ENCODE data around the gene PLAAT3. TPM values are rescaled to one million over a fixed set of nuclear protein-coding genes. Genes with fewer than 3 reads are reported as not detected.

PLAAT3 gene
- total and polyA plus RNA-seq, 2 of the 8 experiments (the other 6 are each of a cell fraction or from before 2014, with no cell fraction given) = 109 to 190 TPM

GRCh38 chr11:63652671-63653070 is 38.4 kb upstream of the PLAAT3 start:
- Histone ChIP-seq H3K4me1 (replicated peaks in 1 of 4; ENCODE audit: control insufficient read depth in 3 of 4, insufficient read depth in 4 of 4, low read length in 3 of 4) (no peaks in the 10 kb centered on the region), H3K23ac (ENCODE audit: insufficient read length) (no peak overlapping the region), H3K18ac (ENCODE audit: extremely low read depth, low read length) (no peak overlapping the region), H4K5ac (ENCODE audit: insufficient read length, low read depth, low read length) (no peak overlapping the region), H2BK120ac (replicated peaks; ENCODE audit: low read depth, low read length) (no peak overlapping the region), H2BK20ac (ENCODE audit: low read length) (no peak overlapping the region), H4K91ac (replicated peaks; ENCODE audit: insufficient read length, low read length) (no peak overlapping the region), H3K56ac (replicated peaks; ENCODE audit: insufficient read length, low read depth, low read length) (no peak overlapping the region), H2BK15ac (ENCODE audit: low read length) (no peak overlapping the region), H2AK5ac (ENCODE audit: low read depth, low read length) (no peak overlapping the region), H3K9me3 (ENCODE audit: insufficient read depth in 2 of 2, low read depth in 1 of 2, low read length in 1 of 2) (no peaks in the 10 kb centered on the region), H3K14ac (ENCODE audit: insufficient read length) (no peak overlapping the region), H3K27me3 (replicated peaks in 1 of 4; ENCODE audit: control insufficient read depth in 3 of 4, extremely low read depth in 1 of 4, insufficient read depth in 3 of 4, low read length in 3 of 4) (no peaks in the 10 kb centered on the region), H3K23me2 (ENCODE audit: low read depth, low read length) (no peaks in the 10 kb centered on the region), H2BK12ac (ENCODE audit: low read depth, low read length) (no peak overlapping the region), H2BK5ac (ENCODE audit: low read depth, low read length) (no peak overlapping the region), H3K27ac (ENCODE audit: low read depth, low read length) (no peak overlapping the region), H3K4me3 (ENCODE audit: extremely low read depth in 1 of 4, insufficient read depth in 2 of 4, low read depth in 3 of 4, low read length in 4 of 4) (no peak overlapping the region), H3K79me2 (ENCODE audit: control insufficient read depth in 1 of 2, insufficient read depth in 2 of 2, low read length in 2 of 2) (no peaks in the 10 kb centered on the region), H3K4me2 (ENCODE audit: insufficient read depth in 1 of 2, low read depth in 2 of 2, low read length in 2 of 2) (no peak overlapping the region), H3K36me3 (ENCODE audit: control insufficient read depth in 2 of 4, insufficient read depth in 4 of 4, low read length in 3 of 4) (peaks cover 0 to 29% (median 4%) of the 10 kb centered on the region in 4 experiments; a peak in 6 of 8 replicates), H3K9ac (replicated peaks in 1 of 4; ENCODE audit: extremely low read depth in 1 of 4, low read depth in 3 of 4, low read length in 3 of 4) (no peak overlapping the region), H2AFZ (ENCODE audit: low read length) (no peak overlapping the region), H4K8ac (ENCODE audit: extremely low read depth, insufficient read depth, low read length) (no peak overlapping the region), H3K79me1 (ENCODE audit: low read depth, low read length) (no peaks in the 10 kb centered on the region), H3K4ac (replicated peaks; ENCODE audit: insufficient read length, low read depth, low read length) (no peak overlapping the region), H4K20me1 (replicated peaks in 1 of 2; ENCODE audit: control insufficient read depth in 1 of 2, insufficient read depth in 2 of 2, low read length in 2 of 2) (peaks cover 0 to 2% of the 10 kb centered on the region in 2 experiments)
- TF ChIP-seq ZNF274 (IDR thresholded peaks at IDR 0.05; ENCODE audit: borderline replicate concordance, extremely low read depth, low read length) = no peak
- no peak for TF ChIP-seq CTBP2 (IDR thresholded peaks at IDR 0.05; ENCODE audit: borderline replicate concordance, insufficient read depth, insufficient read length, low read length)
- no peak for TF ChIP-seq EP300 (IDR thresholded peaks at IDR 0.05; ENCODE audit: borderline replicate concordance in 1 of 2, low read depth in 2 of 2, low read length in 2 of 2)
- ChIA-PET CTCF (ENCODE audit: partially characterized antibody) (interaction anchor here (1.0 to 1.6 kb wide), 2 partner anchors 88 to 173 kb away, joined by 3 read pairs; no protein-coding TSS in a partner anchor), POLR2A (ENCODE audit: partially characterized antibody) (interaction anchor here (0.8 kb wide), 1 partner anchor 12 kb away, joined by 3 read pairs; no protein-coding TSS in a partner anchor)
- DNase-seq (ENCODE audit: low read depth in 1 of 2, low spot score in 2 of 2) = no peak
- no peak for FAIRE-seq
- WGBS, 2 experiments (ENCODE audit: extremely low coverage in 1 of 2, insufficient coverage in 1 of 2, insufficient read length in 1 of 2, insufficient replicate concordance in 2 of 2, low coverage in 1 of 2, low lambda C conversion rate in 2 of 2, missing lambda C conversion rate in 1 of 2) = 93% methylated on average over 3 of the region's 3 CpGs; no CpG with 5 or more reads in 1 of the 2 experiments
